A549 treated with Hydrocortisone at 1 μM for 4 hours (cell line): Measurements from ENCODE around the gene ITGB6. TPM values are rescaled to one million over a fixed set of nuclear protein-coding genes. Genes with fewer than 3 reads are reported as not detected.

ENCODE experiments used
- total RNA-seq: library from RNA; stranded (reverse); fragments of 200-300 nt; extraction: Qiagen RNA extraction; gene quantifications from 5 replicates; pipeline ENCODE4 v1.2.3, GENCODE V29; 2022

ITGB6 gene
- total RNA-seq, result 0.46 to 0.77 TPM (median 0.67 TPM) in 5 replicates

GRCh38 chr2:160199683-160200389, at the start of gene ITGB6:
TSS of gene ITGB6 (minus strand) at chr2:160200272. CDS start at chr2:160200063, 209 bp downstream.

GRCh38 chr2:160062292-160063005, 137.6 kb downstream of the ITGB6 start, which contains the start of gene PLA2R1:
TSS of gene PLA2R1 (minus strand) at chr2:160062615. CDS start at chr2:160062403, 212 bp downstream.

Other genes with a start within 250 kb of the ITGB6 start
- gene PLA2R1, start 137.7 kb downstream of the ITGB6 start, total RNA-seq, result 1.6 to 2.7 TPM (median 2.4 TPM) in 5 replicates